ENCODE data around the gene DENND4B. TPM values are rescaled to one million over a fixed set of nuclear protein-coding genes. Genes with fewer than 3 reads are reported as not detected.

The DENND4B gene
- total and polyA plus RNA-seq, 9 of the 15 experiments (the other 6 are each of a cell fraction or from before 2014, with no cell fraction given), result 9.5 to 80.5 (median 23.1) TPM

DNA sequence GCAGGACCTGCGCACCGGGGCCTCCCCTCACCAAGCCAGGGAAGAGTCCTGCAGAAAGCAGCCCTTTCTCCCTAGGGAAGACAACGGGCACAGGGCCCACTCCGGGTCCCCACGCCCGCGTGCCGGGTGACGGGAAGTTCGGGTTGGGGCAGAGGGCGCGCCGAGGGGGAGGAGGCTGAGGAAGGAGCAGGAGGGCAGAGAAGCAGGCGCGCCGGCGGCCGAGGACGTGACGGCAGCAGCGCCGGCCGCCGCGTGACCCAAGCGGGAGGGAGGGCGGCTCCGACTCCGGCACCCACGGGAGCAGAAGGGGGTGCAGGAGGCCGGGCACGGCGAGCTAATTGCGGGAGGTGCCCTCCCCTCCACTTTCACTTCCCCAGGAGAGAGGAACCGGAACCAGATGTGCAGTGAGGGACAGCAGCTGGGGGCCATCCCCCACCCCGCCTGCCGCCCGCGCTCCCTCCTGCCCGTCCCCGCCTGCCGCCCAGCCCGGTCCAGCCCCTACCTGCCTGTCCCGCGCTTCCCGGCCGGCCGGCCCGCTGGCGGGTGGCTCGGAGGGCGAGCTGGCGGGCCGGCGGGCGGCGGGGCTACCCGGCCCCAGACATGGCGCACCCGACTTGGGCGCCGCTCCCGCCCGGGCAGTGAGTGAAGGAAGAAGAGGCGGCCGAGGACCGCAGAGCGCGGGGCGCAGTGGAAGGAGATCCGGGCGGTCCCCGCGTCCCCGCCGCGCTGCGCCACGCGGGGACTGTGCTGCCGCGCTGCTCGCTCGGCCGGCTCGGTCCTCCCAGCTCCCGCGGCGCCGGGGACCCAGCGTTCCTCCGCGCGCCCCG is 510 bp downstream of the DENND4B start (continued):
- TF ChIP-seq BRD9 (IDR thresholded peaks at IDR 0.05; ENCODE audit: low read depth, partially characterized antibody) (no peak), TEAD4 (IDR thresholded peaks at IDR 0.05; ENCODE audit: low read length) (no peak), TEAD4 (CRISPR knock-in tag; IDR thresholded peaks at IDR 0.05; ENCODE audit: borderline replicate concordance) (no peak), ZFP1 (CRISPR knock-in tag; IDR thresholded peaks at IDR 0.05) (no peak), ZNF134 (CRISPR knock-in tag; conservative IDR thresholded peaks at IDR 0.05) (no peak), SRSF1 (IDR thresholded peaks at IDR 0.05; ENCODE audit: low read depth, low read length) (no peak), PML (IDR thresholded peaks at IDR 0.05; ENCODE audit: low read length) (no peak), ZNF311 (CRISPR knock-in tag; IDR thresholded peaks at IDR 0.05) (no peak), CTBP1 (IDR thresholded peaks at IDR 0.05; ENCODE audit: borderline replicate concordance) (peak; percentile 11; the same call in 1 of the 2 replicates), NUFIP1 (IDR thresholded peaks at IDR 0.05; ENCODE audit: partially characterized antibody) (no peak), RBM39 (optimal IDR thresholded peaks at IDR 0.05; ENCODE audit: low read depth, low read length) (no peak), ZNF830 (CRISPR knock-in tag; IDR thresholded peaks at IDR 0.05) (no peak), RNF2 (IDR thresholded peaks at IDR 0.05) (no peak), SPI1 (IDR thresholded peaks at IDR 0.05; ENCODE audit: borderline replicate concordance, low read depth, low read length) (peak; percentile 76), MEF2A (IDR thresholded peaks at IDR 0.05; ENCODE audit: control insufficient read depth, low read depth, low read length) (no peak), HNRNPUL1 (IDR thresholded peaks at IDR 0.05; ENCODE audit: low read length) (no peak), KDM5B (IDR thresholded peaks at IDR 0.05; ENCODE audit: insufficient replicate concordance, low read depth, low read length) (peak; percentile 45), TOE1 (IDR thresholded peaks at IDR 0.05; ENCODE audit: borderline replicate concordance) (no peak), TOE1 (CRISPR knock-in tag; IDR thresholded peaks at IDR 0.05; ENCODE audit: borderline replicate concordance, low read depth) (no peak), DPF2 (IDR thresholded peaks at IDR 0.05) (no peak)
- TF ChIP-seq, protein P1, sequence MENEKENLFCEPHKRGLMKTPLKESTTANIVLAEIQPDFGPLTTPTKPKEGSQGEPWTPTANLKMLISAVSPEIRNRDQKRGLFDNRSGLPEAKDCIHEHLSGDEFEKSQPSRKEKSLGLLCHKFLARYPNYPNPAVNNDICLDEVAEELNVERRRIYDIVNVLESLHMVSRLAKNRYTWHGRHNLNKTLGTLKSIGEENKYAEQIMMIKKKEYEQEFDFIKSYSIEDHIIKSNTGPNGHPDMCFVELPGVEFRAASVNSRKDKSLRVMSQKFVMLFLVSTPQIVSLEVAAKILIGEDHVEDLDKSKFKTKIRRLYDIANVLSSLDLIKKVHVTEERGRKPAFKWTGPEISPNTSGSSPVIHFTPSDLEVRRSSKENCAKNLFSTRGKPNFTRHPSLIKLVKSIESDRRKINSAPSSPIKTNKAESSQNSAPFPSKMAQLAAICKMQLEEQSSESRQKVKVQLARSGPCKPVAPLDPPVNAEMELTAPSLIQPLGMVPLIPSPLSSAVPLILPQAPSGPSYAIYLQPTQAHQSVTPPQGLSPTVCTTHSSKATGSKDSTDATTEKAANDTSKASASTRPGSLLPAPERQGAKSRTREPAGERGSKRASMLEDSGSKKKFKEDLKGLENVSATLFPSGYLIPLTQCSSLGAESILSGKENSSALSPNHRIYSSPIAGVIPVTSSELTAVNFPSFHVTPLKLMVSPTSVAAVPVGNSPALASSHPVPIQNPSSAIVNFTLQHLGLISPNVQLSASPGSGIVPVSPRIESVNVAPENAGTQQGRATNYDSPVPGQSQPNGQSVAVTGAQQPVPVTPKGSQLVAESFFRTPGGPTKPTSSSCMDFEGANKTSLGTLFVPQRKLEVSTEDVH (IDR thresholded peaks at IDR 0.05; ENCODE audit: low read depth, partially characterized antibody), result no peak
- TF ChIP-seq, protein P2, sequence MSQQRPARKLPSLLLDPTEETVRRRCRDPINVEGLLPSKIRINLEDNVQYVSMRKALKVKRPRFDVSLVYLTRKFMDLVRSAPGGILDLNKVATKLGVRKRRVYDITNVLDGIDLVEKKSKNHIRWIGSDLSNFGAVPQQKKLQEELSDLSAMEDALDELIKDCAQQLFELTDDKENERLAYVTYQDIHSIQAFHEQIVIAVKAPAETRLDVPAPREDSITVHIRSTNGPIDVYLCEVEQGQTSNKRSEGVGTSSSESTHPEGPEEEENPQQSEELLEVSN (IDR thresholded peaks at IDR 0.05; ENCODE audit: borderline replicate concordance in 1 of 2, extremely low read depth in 1 of 2, insufficient read depth in 1 of 2, insufficient read length in 1 of 2, low read depth in 1 of 2, low read length in 1 of 2, poor library complexity in 1 of 2, severe bottlenecking in 1 of 2), result peak; percentile 19 to 21
- TF ChIP-seq, protein P3, sequence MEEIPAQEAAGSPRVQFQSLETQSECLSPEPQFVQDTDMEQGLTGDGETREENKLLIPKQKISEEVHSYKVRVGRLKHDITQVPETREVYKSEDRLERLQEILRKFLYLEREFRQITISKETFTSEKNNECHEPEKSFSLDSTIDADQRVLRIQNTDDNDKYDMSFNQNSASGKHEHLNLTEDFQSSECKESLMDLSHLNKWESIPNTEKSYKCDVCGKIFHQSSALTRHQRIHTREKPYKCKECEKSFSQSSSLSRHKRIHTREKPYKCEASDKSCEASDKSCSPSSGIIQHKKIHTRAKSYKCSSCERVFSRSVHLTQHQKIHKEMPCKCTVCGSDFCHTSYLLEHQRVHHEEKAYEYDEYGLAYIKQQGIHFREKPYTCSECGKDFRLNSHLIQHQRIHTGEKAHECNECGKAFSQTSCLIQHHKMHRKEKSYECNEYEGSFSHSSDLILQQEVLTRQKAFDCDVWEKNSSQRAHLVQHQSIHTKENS (CRISPR knock-in tag; IDR thresholded peaks at IDR 0.05), result no peak

Data from K562 (cell line).